Stimulated activated CD4-positive, alpha-beta T cell treated with anti-CD3 and anti-CD28 coated beads, Interleukin-12 subunit alpha, Interleukin-12 subunit beta, amount 100 ng/mL, for 24 hours (primary cell): ENCODE data around the gene GPRC5D.

Source experiments
- DNase-seq, 2 experiments: peaks; one replicate each; pipeline ENCODE4 v3.0.0-alpha.2; 2020; ENCODE audit warnings: low read depth in 2 of 2

GPRC5D gene

DNA sequence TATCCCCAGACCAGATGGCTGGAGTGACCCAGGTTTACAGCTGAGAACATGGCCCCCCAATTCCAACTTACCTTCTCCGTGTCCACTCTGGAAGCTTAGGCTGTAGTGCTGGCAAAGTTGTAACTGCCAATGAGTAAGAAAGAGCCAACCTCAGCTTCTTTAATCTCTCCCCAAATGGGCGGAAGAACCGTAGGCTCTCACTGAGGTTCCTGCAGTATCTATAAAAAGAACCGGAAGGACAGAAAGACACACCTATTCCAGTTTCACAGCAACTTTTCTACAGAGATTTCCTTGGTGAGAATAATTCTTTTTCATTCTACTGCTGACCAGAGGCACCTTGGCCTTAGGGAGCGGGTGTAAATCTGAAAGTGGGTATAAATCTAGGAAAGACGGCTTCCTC, at the start of gene GPRC5D:
GPRC5D (minus strand) TSS at position 135 of the 400 bp plus-strand sequence. CDS start 1,786 bp downstream, outside the sequence.
- no peak for DNase-seq

DNA sequence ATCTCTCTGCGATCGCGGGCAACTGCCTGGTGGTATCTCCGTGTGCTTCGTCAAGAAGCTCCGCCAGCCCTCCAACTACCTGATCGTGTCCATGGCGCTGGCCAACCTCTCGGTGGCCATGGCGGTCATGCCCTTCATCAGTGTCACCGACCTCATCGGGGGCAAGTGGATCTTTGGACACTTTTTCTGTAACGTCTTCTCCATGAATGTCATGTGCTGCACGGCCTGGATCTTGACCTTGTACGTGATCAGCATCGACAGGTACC, 49.7 kb upstream of the GPRC5D start:
- DNase-seq: no peak

DNA sequence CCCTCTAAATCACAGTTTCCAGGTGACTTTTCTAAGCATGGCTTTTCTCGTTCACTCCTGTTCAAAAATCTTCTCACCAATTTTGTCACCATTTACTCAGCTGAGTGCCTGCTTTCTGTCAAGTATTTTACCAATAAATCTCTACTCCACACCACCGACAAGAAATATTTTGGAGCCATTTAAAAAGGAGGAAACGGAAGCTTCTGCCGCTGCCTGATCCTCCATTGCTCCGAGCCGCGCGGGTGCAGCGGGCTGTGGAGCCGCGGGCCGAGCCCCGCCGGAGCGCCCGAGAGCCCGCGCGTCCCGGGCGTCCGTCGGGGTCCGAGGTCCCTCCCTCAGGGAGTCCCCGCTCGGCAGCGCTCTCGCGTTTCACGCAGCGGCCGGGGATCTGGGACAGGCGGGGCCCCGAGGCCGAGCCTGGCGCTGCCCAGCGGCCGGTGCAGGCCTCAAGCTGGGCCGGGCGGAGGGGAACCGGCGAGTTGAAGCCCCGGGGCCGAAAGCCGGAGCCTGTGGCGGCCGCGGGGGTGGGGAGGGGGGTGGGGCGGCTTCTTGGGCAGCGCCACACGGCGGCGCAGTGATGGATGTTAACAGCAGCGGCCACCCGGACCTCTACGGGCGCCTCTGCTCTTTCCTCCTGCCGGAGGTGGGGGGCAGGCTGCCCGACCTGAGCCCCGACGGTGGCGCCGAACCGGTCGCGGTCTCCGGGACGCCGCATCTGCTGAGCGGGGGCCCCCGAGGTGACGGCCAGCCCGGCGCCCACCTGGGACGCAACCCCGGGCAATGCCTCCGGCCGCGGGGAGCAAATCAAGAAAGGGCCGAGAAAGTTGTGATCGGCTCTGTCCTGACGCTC, 49.2 kb upstream of the GPRC5D start:
- DNase-seq: no peak

DNA sequence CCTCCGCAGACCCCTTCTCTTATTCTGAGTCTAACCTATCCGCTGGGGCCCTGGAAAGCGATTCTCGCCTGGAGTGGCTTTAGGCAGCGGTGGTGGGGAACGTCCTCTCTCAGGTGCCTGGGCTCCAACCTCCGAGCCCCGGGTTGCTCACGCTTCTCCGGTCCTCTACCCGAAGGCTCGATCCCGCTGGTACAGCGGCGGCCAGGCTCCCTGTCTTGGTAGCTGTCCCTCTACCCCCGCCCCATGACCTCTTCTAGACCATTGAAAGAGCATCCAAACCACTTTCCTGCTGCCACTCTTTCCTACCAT, 48.6 kb upstream of the GPRC5D start:
- DNase-seq: peak in 1 of 2 experiments; percentile 31

DNA sequence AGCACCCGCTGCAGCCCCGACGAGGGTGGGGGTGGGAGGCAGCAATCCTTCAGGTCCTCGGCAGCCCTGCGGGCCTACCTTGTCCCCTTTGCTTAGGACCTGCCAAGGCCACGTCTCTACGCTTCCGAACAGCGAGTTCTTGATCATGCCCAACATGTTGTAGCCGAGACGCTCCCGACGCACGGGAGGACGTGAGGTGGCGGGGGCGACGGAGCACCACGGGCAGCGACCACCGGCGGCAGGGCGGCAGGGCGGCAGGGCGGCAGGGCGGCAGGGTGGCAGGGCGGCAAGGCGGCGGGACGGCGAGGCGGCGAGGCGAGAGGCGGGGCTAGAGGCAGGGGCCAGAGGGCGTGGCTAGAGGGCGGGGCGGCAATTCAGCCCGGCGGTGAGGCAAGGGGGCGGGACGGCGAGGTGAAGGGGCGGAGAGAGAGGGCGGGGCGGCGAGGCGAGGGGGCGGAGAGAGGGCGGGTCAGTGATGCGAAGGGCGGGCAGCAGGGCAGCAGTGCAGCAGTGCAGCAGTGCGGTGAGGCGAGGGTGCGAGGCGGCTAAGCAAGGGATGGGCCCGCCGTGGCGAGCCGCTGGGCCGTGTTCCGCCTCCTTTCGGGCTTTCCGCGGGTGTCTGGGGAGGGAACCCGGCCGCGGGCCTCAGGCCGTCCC, 48.1 kb upstream of the GPRC5D start, which contains the start of gene HEBP1:
HEBP1 (minus strand) TSS at position 307 of the 657 bp plus-strand sequence; CDS start at position 156, 151 bp downstream.
- peak; percentile 91 to 95 for DNase-seq

DNA sequence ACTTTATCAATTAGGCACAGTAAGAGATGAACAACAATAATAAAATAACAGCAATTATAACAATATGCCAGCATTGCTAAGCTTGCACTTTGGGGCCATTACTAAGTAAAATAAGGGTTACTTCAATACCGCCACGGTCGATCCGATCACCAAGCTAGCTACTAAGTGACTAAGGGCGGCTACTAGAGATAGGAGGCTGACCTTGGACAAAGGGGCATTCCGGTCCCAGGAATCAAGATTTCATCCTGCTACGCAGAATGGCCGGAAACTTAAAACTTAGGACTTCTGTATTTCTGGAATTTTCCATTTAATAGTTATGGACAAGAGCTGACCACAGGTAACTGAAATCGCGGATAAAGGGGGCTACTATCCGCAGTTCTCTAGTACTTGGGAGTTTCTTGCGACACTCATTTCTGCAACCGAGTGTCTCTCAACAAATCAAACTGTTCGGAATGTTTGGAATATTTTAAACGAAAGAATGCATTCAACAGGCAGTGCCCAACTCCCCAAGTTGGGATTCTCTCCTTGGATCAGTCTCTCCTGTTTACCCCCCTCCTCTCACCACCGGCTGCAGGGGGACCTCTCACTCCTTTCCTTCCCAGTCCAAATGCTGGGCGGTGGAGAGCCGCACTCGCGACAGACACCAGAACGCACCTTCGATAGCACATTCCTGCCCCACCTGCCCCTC, 47.4 kb upstream of the GPRC5D start:
- DNase-seq: peak in 1 of 2 experiments; percentile 11

DNA sequence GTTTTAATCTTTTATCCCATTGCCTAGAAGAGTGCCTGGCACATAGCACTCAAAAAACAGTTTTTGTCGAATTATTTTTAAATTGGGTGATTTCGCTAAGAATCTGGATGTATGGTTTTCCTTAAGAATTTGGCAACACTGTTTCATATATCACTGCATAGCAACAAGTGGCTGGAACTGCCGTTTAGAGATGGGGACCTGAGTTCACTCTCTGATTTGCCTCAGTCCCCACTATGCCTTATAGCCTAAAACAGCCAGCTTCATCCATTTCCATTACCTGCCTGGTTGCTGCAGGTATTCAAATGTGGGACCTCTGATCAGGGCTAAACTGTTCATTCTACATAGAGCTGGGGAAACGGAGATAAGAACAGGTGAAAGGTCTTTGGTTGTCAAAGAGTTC, 46.3 kb upstream of the GPRC5D start:
- DNase-seq: no peak

DNA sequence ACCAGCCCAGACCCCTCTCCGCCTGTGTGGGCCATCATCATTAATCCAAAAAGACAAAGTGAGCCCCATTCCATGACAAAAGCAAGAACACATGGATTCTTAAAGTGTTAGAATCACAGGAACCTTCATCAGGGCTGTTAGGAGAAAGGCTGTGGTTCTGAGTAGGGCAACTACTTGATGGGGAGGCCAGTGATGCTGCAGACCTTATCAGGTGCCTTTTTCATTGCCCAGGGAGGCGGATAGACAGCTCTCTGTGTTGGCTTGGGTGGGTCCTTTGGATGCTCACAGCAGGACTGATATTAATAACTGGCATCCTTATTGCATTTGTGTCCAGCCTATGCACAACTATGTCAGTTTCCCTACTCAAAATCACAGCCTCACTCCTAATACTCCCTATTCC, 45.8 kb upstream of the GPRC5D start:
- no peak for DNase-seq

DNA sequence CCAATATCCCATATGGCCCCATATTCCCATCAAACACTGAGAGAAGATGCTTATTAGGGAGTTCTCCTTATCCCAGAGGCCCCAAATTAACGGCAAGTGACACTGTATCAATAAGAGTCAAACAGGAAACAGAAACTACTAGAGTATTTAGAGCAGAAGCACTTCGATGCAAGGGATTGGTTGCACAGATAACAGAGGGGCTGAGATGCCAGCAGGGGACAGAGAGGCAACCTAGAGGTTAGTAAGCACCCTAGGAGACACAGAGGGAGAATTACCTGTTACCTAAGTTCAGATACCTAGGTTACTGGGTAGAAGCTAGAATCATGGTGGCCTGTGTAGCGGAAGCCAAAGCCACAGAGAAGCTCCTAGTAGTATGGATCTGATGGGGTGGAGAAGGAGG, 45.2 kb upstream of the GPRC5D start:
- no peak for DNase-seq

DNA sequence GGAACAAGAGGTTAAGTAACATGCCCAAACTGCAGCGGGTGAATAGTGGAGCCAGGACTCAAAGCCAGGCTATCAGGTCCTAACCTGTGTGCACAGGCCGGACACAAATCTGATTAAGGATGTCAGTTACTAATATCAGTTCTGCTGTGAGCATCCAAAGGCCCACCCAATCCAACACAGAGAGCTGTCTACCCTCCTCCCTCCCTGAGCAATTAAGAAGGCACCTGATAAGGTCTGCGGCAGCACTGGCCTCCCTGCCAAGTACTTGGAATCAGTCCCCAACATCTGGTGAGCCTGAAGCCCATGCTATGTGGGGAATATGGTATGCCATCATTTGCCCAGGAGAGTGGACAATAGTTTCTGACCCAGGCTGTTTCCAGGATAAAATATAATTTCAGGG, 44.2 kb upstream of the GPRC5D start:
- no peak for DNase-seq

DNA sequence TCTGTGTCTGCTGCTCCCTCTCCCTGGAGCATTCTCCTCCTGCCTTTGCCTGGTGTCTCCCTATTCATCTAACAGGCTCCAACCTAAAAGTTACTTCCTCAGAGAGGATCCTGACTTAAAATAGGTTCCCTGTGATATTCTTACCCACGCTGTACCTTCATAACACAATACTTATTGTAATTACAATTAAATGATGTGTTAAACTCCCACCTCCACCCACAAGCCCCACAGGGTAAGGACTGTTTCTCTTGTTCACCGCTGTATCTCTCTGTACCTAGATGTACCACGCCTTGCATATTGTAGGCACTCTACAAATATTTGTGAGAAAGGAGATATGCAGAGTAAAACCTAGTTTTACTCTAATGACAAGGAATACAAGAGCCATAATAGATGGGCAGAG, 43.1 kb upstream of the GPRC5D start:
- no peak for DNase-seq

DNA sequence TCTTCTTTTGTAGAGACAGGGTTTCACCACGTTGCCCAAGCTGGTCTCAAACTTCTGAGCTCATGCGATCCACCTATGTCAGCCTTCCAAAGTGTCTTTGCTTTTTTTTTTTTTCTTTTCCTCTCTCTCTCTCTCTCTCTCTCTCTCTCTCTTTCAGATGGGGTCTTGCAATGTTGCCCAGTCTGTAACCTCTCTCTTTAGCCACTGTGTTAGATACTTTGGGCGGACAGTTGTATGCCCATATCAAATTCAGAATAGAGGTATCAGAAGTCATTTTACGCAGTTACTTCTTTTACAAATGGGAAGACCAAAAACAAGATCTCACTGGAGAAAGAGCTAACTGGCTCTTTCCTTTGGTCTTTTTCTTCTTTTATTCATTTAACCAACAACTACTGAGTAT, 41.4 kb upstream of the GPRC5D start:
- no peak for DNase-seq

DNA sequence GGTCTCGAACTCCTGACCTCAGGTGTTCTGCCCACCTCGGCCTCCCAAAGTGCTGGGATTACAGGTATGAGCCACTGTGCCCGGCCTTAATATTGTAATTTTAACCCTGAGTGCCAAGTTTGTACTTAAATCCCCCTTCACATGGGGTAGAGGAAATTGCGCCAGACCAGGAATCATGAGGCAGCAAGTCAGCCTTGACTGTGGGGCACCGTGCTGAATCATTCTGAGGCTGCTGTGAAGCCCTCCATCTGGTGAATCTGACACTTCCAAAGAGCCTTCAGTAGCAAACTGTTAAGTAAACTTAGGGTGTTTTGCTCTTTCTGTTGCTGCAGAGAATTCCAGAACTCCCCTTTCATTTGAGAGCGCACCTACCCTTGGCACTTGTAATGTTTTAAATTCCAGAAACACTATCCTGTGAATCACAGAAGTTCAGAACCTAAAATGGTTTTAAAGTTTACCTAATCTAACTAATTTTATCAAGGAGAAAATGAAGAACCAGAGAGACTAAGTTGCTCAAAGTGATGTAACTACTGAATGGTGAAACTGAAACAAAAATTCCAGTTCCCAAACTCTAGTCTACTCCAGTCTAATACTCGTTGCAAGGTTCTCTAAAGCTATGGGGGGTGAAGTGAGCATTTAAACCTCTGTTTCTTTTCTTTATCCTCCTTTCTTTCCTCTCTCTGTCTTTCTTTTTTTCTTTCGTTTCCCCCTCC, 40.6 kb upstream of the GPRC5D start:
- DNase-seq: no peak

DNA sequence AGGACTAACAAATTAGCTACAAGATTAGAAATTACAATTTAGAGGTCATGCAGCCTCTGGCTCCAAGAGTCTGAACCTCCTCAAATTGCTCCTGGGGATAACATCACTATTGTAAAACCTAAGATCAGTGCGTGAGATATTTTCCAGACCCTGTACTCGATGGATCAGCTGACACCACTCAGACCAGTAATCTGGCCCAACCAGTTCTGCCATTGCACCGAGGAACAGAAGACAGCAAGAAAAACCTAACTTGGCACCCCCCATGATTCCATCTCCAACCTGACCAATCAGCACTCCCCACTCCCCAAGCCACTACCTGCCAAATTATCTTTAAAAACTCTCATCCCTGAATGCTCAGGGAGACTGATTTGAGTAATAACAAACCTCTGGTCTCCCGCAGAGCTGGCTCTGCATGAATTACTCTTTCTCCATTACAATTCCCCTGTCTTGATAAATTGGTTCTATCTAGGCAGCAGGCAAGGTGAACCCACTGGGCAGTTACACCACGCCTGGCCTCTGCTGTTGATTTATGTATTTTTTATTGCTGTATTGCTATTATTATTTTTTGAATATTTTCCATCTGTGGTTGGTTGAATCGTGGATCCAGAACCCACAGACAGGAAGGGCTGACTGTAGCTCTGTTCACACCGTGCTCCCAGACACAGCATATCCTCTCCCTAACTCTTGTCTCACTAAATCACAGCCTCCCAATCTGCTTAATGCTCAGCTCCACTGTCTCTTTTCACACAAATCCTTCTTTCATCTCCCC, 38.9 kb upstream of the GPRC5D start:
- no peak for DNase-seq

DNA sequence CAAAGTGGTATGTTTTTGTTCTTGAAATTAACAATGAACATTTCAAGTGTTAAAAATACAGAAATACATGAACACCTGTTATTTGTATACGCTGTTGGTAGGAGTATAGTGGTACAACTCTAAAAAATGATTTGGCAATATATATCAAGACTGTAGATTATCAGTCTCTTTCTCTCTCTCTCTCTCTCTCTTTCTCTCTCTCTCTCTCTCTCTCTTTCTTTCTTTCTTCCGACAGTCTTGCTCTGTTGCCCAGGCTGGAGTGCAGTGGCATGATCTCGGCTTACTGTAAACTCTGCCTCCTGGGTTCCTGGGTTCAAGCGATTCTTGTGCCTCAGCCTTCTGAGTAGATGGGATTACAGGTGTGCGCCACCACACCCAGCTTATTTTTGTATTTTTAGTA, 35.5 kb upstream of the GPRC5D start:
- DNase-seq: no peak

DNA sequence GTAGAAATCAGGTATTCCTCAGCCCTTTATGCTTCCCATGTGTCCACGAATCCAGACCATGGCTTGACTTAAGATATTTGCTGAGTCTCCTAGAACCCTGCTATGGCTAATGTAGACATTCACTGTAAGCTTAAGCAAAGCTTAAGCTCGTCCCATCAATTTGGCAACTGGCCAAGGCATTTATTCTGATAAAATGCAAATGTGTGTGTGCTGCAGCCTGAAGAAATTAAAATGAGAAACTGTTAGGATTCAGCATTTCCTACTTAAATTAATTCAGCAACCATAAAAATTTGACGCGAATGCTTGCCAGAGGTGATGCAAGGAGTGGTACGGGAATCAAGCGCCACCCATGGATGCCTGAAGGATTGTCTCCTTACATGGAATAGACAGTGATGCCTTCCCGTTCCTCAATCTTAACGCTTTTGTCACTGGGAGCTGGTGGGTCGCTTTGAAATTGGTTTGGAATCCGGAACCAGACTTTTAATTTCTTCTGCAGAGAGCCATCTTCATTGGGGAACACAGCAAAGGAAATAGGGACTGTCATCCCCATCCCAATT, 34.9 kb upstream of the GPRC5D start:
- no peak for DNase-seq

DNA sequence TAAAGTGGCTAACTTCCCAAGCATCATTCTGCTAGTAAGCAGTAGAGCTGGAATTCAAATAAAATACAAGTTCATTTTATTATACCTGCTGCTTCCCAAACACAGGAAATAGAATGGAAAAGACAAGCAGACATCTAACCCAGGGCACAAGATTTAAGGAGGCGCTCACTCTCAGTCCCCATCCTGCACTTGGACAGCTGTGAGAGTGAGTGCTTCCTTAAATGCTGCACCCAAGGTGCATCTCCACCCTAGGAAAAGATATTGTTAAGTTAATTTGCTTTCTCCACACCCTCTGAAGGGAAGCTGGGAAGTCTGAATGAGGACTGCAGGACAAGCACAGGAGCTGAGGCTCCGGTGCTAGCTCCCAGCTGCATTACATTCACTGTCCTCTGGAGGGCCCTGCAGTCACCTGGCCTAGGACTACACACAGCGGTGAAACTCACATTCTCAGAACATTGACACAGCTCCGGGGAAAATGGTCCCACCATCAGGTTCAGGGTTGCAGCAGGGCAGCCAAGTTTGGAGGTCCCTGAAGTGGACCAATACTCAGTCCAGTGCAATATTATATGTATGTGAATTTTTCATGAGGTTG, 33.9 kb upstream of the GPRC5D start:
- DNase-seq: no peak

DNA sequence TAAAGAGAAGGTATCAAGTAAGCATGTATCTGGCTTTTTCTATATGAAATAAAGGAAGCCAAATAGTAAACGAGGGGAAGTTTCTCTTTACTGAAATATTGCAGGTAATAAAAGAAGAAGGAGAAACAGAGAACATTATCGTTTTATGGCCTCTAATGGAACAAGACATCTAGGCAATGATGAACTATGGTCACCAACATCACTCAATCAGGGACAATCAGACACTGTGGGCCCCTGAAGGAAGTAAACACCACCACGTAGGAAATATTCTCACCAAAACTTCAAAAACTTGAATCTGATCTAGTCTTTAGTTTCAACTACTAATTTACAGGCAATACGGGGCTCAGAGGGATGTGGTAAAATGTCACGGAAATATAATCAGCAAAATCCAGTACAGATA, 32.2 kb upstream of the GPRC5D start:
- DNase-seq: no peak

DNA sequence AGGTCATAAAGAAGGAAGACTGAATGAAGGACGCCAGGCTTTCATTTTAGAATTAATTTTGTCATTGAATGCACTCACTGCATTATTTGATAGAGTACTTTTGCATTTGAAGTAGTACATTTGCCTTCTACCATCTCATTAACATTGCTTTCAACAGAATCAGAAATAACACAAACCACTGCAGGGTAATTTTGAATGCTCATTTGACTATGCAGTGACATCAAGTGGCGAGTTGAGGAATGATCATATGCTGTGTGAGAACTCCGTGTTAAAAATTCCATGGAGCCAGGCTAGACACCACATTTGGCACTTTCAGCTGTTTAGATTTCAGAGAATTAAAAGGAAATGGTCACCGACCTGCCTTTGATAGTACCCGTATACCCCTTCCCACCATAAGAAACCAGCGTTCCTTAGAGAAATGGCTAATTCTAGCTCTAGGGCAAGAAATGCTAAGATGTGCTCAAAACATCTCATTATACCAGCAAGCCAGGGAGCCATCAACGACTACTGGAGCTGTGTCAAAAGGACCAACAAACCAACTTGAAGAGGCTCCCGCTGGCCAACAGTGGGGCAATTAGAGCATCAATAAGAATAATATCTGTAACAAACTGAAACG, 31.6 kb upstream of the GPRC5D start:
- DNase-seq: no peak

DNA sequence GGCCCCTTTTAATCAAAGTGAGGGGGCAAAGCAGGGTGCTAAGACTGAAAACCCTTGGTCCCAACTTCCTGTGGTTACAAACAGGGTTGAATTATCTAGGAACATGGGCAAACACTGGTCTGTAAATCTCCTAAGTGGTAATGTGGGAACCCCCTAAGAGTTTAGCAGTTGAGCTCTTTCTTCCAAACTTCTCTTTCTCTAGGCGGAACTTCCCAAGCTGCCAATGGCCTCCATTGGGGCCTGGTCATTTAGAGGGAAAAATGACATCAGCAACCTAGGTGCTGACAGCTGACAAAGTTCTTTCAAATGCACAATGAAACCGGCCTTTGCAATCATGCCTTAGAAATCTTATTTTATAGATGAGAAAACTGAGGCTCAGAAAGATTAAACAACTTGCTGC, 30.4 kb upstream of the GPRC5D start:
- DNase-seq: no peak
